MM.1S (cell line): ENCODE results near the gene ST3GAL3.

Source experiments
- CTCF ChIP-seq: fragments of 300-600 bp; sonication (generic); IDR thresholded peaks from 2 replicates; pipeline ENCODE4 v1.5.1; 2016; ENCODE audit warnings: antibody characterized with exemption, low read length, mixed read lengths
- EZH2 ChIP-seq: fragments of 300-600 bp; sonication (generic); optimal IDR thresholded peaks from 2 replicates; pipeline ENCODE3; 2017; ENCODE audit warnings: low read depth, mild to moderate bottlenecking, antibody characterized with exemption, low read length, mixed read lengths
- EZH2phosphoT487 ChIP-seq: fragments of 300-600 bp; sonication (generic); IDR thresholded peaks from 2 replicates; pipeline ENCODE4 v1.6.1; 2018; ENCODE audit warnings: antibody characterized with exemption, low read length

GRCh38 chr1:43691871-43692815 is 15.2 kb upstream of the ST3GAL3 start:
- TF ChIP-seq EZH2 (no peak), CTCF (no peak), EZH2phosphoT487 (no peak)
